ENCODE results near the gene TPPP3.

- no peak for TF ChIP-seq POLR2A (IDR thresholded peaks at IDR 0.05)
- no peak for TF ChIP-seq CTCF (IDR thresholded peaks at IDR 0.05)
These were observed 14.0 kb upstream of the TPPP3 start for GRCh38 chr16:67407176-67407787.

All from thyroid gland (tissue), 4 donors.